Common myeloid progenitor, CD34-positive (primary cell): ENCODE measurements around the gene UNC45A.

Experiments
- CTCF ChIA-PET: fragments of 350-600 bp; sonication (Branson Sonifier 250); formaldehyde crosslinking; loops from one replicate; lab custom pipeline; 2021; ENCODE audit warnings: antibody characterized with exemption; lab: Charles Lee
- POLR2A ChIA-PET: fragments of 350-600 bp; sonication (Branson Sonifier 250); formaldehyde crosslinking; loops from one replicate; lab custom pipeline; 2021; ENCODE audit warnings: antibody characterized with exemption; lab: Charles Lee
- DNase-seq, 3 donors: peaks; one replicate each; pipeline versions ENCODE4 v3.0.0 to v3.0.0-alpha.2; 2013
- H3K27ac ChIP-seq, 2 experiments: 1 replicate in 1 of 2; 2 replicates in 1 of 2; pipeline ENCODE4 v1.7.0; 2013; ENCODE audit warnings: inconsistent platforms in 2 of 2, low read length in 2 of 2, mild to moderate bottlenecking in 2 of 2, low read depth in 1 of 2, moderate library complexity in 1 of 2; ENCODE audit not compliant: severe bottlenecking in 2 of 2, insufficient read depth in 1 of 2, poor library complexity in 1 of 2
- H3K27me3 ChIP-seq, 5 experiments: replicated peaks in 2 of 5; 1 replicate in 3 of 5; 2 replicates in 2 of 5; pipeline versions ENCODE4 v1.6.1 to v1.7.0; 2013; ENCODE audit warnings: low read length in 4 of 5, mild to moderate bottlenecking in 2 of 5, moderate library complexity in 2 of 5, inconsistent platforms in 1 of 5; ENCODE audit not compliant: insufficient read depth in 5 of 5, control insufficient read depth in 4 of 5
- H3K36me3 ChIP-seq, 4 experiments: 1 replicate in 2 of 4; 2 replicates in 2 of 4; pipeline versions ENCODE4 v1.6.1 to v1.7.0; 2013; ENCODE audit warnings: low read length in 3 of 4, control low read depth in 1 of 4, mild to moderate bottlenecking in 1 of 4; ENCODE audit not compliant: control insufficient read depth in 4 of 4, insufficient read depth in 4 of 4
- H3K4me1 ChIP-seq, 4 experiments: 1 replicate in 3 of 4; 2 replicates in 1 of 4; pipeline versions ENCODE4 v1.6.1 to v1.7.1; 2013; ENCODE audit warnings: low read length in 3 of 4, mild to moderate bottlenecking in 3 of 4, control low read depth in 1 of 4, inconsistent platforms in 1 of 4, moderate library complexity in 1 of 4; ENCODE audit not compliant: control insufficient read depth in 4 of 4, insufficient read depth in 4 of 4; ENCODE audit errors: control extremely low read depth in 1 of 4
- H3K4me3 ChIP-seq, 7 experiments: 1 replicate in 4 of 7; 2 replicates in 3 of 7; pipeline versions ENCODE4 v1.5.1 to v1.7.0; 2013; ENCODE audit warnings: mild to moderate bottlenecking in 7 of 7, low read length in 6 of 7, moderate library complexity in 6 of 7, inconsistent platforms in 2 of 7, low read depth in 2 of 7, control low read depth in 1 of 7; ENCODE audit not compliant: insufficient read depth in 4 of 7, control insufficient read depth in 1 of 7; ENCODE audit errors: extremely low read depth in 1 of 7
- H3K9me3 ChIP-seq, 5 experiments: 1 replicate in 4 of 5; 2 replicates in 1 of 5; pipeline versions ENCODE4 v1.6.1 to v1.7.1; 2013; ENCODE audit warnings: low read length in 4 of 5, mild to moderate bottlenecking in 2 of 5, inconsistent platforms in 1 of 5, low read depth in 1 of 5, moderate library complexity in 1 of 5; ENCODE audit not compliant: control insufficient read depth in 4 of 5, insufficient read depth in 2 of 5; ENCODE audit errors: control extremely low read depth in 1 of 5
- WGBS: methylation state at CpG from one replicate; pipeline ENCODE4 v1.1.5; 2013; ENCODE audit not compliant: insufficient coverage; 5-methylcytosine and 5-hydroxymethylcytosine counted together

The UNC45A gene

GRCh38 chr15:90903733-90904536 is 31.1 kb upstream of the UNC45A start:
- WGBS: 73% methylated on average over 11 of the region's 18 CpGs
- POLR2A ChIA-PET: interaction anchor here (0.7 to 3.7 kb wide), 4 partner anchors 12 to 31 kb away, joined by 3 to 32 read pairs (median 6); partner anchors contain the start of genes FES, HDDC3 and UNC45A
- Histone ChIP-seq H3K4me3 (peak overlapping the region in 6 of 7 experiments; percentile 69 to 85 (median 77)), H3K9me3 (no peaks in the 10 kb centered on the region), H3K27ac (peak overlapping the region; percentile 80 to 91), H3K4me1 (peaks cover 2 to 24% (median 20%) of the 10 kb centered on the region in 4 experiments), H3K27me3 (no peaks in the 10 kb centered on the region), H3K36me3 (peaks cover 9 to 40% (median 35%) of the 10 kb centered on the region in 4 experiments)
- DNase-seq: peak in 1 of 3 donors; percentile 26
- CTCF ChIA-PET: interaction anchor here (0.8 to 16.2 kb wide), 8 partner anchors 10 to 909 kb away, joined by 3 to 258 read pairs (median 5); partner anchors contain the start of genes HDDC3 and UNC45A

DNA sequence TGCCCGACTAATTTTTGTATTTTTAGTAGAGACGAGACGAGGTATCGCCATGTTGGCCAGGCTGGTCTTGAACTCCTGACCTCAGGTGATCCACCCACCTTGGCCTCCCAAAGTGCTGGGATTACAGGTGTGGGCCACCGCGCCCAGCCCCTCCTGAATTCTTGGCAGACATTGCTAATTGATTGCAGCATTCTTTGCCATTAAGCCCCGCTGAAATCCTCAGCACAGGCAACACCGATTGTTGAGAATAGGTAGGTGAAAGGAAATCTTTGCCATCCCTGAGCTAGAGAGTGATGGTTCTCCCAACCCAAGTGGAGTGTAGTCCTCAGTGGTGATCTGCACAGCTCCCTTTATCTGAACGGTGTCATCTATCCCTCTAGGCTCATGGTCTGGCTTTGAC is 30.3 kb upstream of the UNC45A start:
- Histone ChIP-seq H3K27me3 (no peaks in the 10 kb centered on the region), H3K4me1 (peaks cover 2 to 24% (median 20%) of the 10 kb centered on the region in 4 experiments), H3K4me3 (no peak overlapping the region), H3K27ac (no peak overlapping the region), H3K36me3 (peaks cover 9 to 45% (median 39%) of the 10 kb centered on the region in 4 experiments), H3K9me3 (no peaks in the 10 kb centered on the region)
- ChIA-PET CTCF (interaction anchor here (1.0 to 16.2 kb wide), 5 partner anchors 9 to 29 kb away, joined by 3 to 258 read pairs (median 10); partner anchors contain the start of genes HDDC3 and UNC45A), POLR2A (no interaction called here)
- 98% methylated on average over 8 of the region's 9 CpGs for WGBS
- DNase-seq: no peak

DNA sequence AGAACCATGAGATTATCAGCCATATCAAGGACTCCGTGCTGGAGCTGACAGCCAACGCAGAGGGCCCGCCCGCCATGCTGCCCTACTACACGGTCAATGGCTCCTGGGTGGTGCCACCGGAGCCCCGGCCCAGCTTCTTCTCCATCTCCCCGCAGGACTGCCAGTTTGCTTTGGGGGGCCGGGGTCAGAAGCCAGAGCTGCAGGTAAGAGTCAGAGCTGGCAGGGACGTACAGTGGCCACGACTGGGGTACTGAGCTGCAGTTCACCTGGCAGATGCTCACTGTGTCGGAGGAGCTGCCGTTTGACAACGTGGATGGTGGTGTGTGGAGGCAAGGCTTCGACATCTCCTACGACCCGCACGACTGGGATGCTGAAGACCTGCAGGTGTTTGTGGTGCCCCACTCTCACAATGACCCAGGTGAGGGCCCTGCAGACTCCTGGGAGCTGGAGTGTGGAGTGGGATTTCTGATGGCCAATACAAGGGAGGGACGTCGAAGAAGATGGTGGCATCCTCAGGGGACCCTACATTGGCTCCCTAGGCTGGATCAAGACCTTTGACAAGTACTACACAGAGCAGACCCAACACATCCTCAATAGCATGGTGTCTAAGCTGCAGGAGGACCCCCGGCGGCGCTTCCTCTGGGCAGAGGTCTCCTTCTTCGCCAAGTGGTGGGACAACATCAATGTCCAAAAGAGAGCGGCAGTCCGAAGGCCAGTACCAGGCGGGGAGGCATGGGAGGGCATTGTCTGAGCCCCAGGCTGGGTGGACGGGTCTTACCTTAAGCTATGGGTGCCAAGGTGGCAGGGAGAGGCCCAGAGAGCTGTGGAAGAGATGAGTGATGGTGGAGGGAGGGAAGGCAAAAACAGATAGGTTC is 29.5 kb upstream of the UNC45A start:
- no peak for DNase-seq
- Histone ChIP-seq H3K4me1 (peaks cover 2 to 24% (median 20%) of the 10 kb centered on the region in 4 experiments), H3K27ac (no peak overlapping the region), H3K4me3 (no peak overlapping the region), H3K9me3 (no peaks in the 10 kb centered on the region), H3K36me3 (peaks cover 9 to 53% (median 46%) of the 10 kb centered on the region in 4 experiments), H3K27me3 (no peaks in the 10 kb centered on the region)
- ChIA-PET POLR2A (interaction anchor here (0.6 to 1.3 kb wide), 3 partner anchors 10 to 217 kb away, joined by 4 read pairs; partner anchors contain the start of gene HDDC3), CTCF (interaction anchor here (1.0 to 16.2 kb wide), 6 partner anchors 9 to 28 kb away, joined by 3 to 258 read pairs (median 8); partner anchors contain the start of genes HDDC3 and UNC45A)
- 96% methylated on average over 25 of the region's 28 CpGs for WGBS

DNA sequence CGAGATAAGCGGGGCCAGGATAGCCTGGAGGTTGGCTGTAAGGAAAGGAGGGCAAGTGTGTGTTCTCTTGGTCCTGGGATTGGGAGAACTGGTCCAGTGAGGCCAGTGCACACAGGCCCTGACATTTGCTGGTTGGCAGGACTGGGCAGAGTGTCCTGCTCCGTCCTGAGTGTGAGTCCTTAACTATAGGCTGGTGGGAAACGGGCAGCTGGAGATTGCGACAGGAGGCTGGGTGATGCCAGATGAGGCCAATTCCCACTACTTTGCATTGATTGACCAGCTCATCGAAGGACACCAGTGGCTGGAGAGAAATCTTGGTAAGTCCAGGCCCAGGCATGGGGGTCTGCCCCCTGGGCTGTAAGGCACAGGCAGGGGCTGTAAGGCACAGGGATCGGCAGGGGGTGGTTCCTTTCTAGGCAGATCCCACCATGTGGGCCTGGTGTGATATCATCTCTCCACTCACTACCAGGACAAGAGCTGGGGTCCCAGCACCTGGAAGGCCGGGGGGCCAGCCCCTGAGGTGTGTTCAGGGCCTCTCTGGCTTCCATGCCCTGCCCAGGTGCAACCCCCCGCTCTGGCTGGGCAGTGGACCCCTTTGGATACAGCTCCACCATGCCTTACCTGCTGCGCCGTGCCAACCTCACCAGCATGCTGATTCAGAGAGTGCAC is 28.8 kb upstream of the UNC45A start:
- ChIA-PET CTCF (interaction anchor here (1.7 to 16.2 kb wide), 4 partner anchors 8 to 27 kb away, joined by 4 to 258 read pairs (median 53); partner anchors contain the start of genes HDDC3 and UNC45A), POLR2A (interaction anchor here (0.6 to 1.3 kb wide), 2 partner anchors 9 to 218 kb away, joined by 4 read pairs; no protein-coding TSS in a partner anchor)
- 99% methylated on average over 9 of the region's 11 CpGs for WGBS
- H3K4me1 ChIP-seq: peaks cover 2 to 20% (median 17%) of the 10 kb centered on the region in 4 experiments
- H3K36me3 ChIP-seq: peaks cover 11 to 61% (median 54%) of the 10 kb centered on the region in 4 experiments
- H3K27ac ChIP-seq: no peak overlapping the region
- H3K27me3 ChIP-seq: no peaks in the 10 kb centered on the region
- H3K9me3 ChIP-seq: no peaks in the 10 kb centered on the region
- DNase-seq: no peak
- H3K4me3 ChIP-seq: no peak overlapping the region

GRCh38 chr15:90907051-90907660 is 27.9 kb upstream of the UNC45A start:
- ChIA-PET POLR2A (no interaction called here), CTCF (interaction anchor here (1.7 to 16.2 kb wide), 3 partner anchors 12 to 26 kb away, joined by 4 to 258 read pairs (median 10); partner anchors contain the start of genes HDDC3 and UNC45A)
- peaks cover 11 to 69% (median 59%) of the 10 kb centered on the region in 4 experiments for H3K36me3 ChIP-seq
- WGBS: 84% methylated on average over 15 of the region's 15 CpGs
- H3K27me3 ChIP-seq: no peaks in the 10 kb centered on the region
- DNase-seq: no peak
- H3K4me3 ChIP-seq: no peak overlapping the region
- H3K4me1 ChIP-seq: peaks cover 2 to 12% (median 9%) of the 10 kb centered on the region in 4 experiments
- no peak overlapping the region for H3K27ac ChIP-seq
- H3K9me3 ChIP-seq: no peaks in the 10 kb centered on the region
